HCT116 (cell line): ENCODE data around the gene TMEM164. TPM values are rescaled to one million over a fixed set of nuclear protein-coding genes. Genes with fewer than 3 reads are reported as not detected.

Experiments used
- ATAC-seq: fragments of 200-7000 bp; cut with Tn5 transposase; 2 replicates; pipeline ENCODE4 v1.9.1; 2020; ENCODE audit warnings: mild to moderate bottlenecking, moderate library complexity
- BruUV-seq: library from RNA; stranded (reverse); fragments of 400-500 nt; replicated peaks from 2 replicates; lab custom pipeline; 2021; lab: Mats Ljungman, UMichigan
- CTCF ChIA-PET: fragments of 300-600 bp; sonication (Branson Sonifier 250); formaldehyde crosslinking; loops from one replicate; lab custom pipeline; 2021; ENCODE audit warnings: antibody characterized with exemption; lab: Charles Lee
- POLR2A ChIA-PET: fragments of 300-600, 350-600 bp; sonication (Branson Sonifier 250); formaldehyde crosslinking; loops from one replicate; lab custom pipeline; 2021; ENCODE audit warnings: antibody characterized with exemption; lab: Charles Lee
- RAD21 ChIA-PET, 2 experiments: fragments of 300-600 bp; sonication (Branson Sonifier 250); formaldehyde crosslinking; loops; one replicate each; lab custom pipeline; 2023; ENCODE audit warnings: low total read pairs in 2 of 2; ENCODE audit not compliant: uncharacterized antibody in 2 of 2, unreplicated experiment in 2 of 2, low non-redundant PET in 1 of 2; lab: Charles Lee
- DNase-seq: peaks from one replicate; pipeline ENCODE4 v3.0.0-alpha.2; 2010; ENCODE audit warnings: low read depth, low spot score
- H2AFZ ChIP-seq: fragments of 200-600 bp; shearing (Covaris generic), sonication (generic); 2 replicates; pipeline ENCODE4 v1.6.1; 2017; ENCODE audit warnings: low read depth, mixed run types, mixed read lengths, antibody characterized with exemption, low read length; ENCODE audit not compliant: poor library complexity, severe bottlenecking
- H3K27ac ChIP-seq: 2 replicates; pipeline ENCODE4 v1.5.1; 2012; ENCODE audit warnings: low read depth, low read length
- H3K27me3 ChIP-seq: fragments of 200-600 bp; sonication (generic); 2 replicates; pipeline ENCODE4 v1.6.1; 2016; ENCODE audit warnings: mixed run types, low read length, mixed read lengths; ENCODE audit not compliant: insufficient read depth
- H3K36me3 ChIP-seq, 2 experiments: fragments of 200-500 bp in 1 of 2; fragments of 200-600 bp in 1 of 2; sonication (Bioruptor generic) in 1 of 2; sonication (generic) in 1 of 2; 2 replicates each; pipeline versions ENCODE4 v1.5.1 to v1.6.1; 2014 to 2016; ENCODE audit warnings: low read length in 2 of 2, inconsistent platforms in 1 of 2, mixed read lengths in 1 of 2, mixed run types in 1 of 2; ENCODE audit not compliant: insufficient read depth in 2 of 2, control insufficient read depth in 1 of 2
- H3K4me1 ChIP-seq, 2 experiments: fragments of 200-600 bp in 1 of 2; sonication (generic) in 1 of 2; 2 replicates each; pipeline versions ENCODE4 v1.5.1 to v1.6.1; 2012 to 2017; ENCODE audit warnings: low read length in 2 of 2, inconsistent platforms in 1 of 2, mild to moderate bottlenecking in 1 of 2, mixed read lengths in 1 of 2, mixed run types in 1 of 2, moderate library complexity in 1 of 2; ENCODE audit not compliant: insufficient read depth in 2 of 2, control insufficient read depth in 1 of 2
- H3K4me2 ChIP-seq: fragments of 200-600 bp; sonication (generic); 2 replicates; pipeline ENCODE4 v1.6.1; 2017; ENCODE audit warnings: mixed run types, low read length, mixed read lengths
- H3K4me3 ChIP-seq, 2 experiments: fragments of 200-600 bp in 1 of 2; sonication (generic) in 1 of 2; replicated peaks in 1 of 2; 2 replicates each; pipeline ENCODE4 v1.5.1; 2011 to 2016; ENCODE audit warnings: low read length in 2 of 2, control low read depth in 1 of 2, low read depth in 1 of 2, mild to moderate bottlenecking in 1 of 2, mixed read lengths in 1 of 2, mixed run types in 1 of 2
- H3K79me2 ChIP-seq: fragments of 200-600 bp; sonication (generic); 2 replicates; pipeline ENCODE4 v1.6.1; 2017; ENCODE audit warnings: mild to moderate bottlenecking, mixed run types, low read length, moderate library complexity, mixed read lengths; ENCODE audit not compliant: insufficient read depth
- H3K9ac ChIP-seq: fragments of 200-600 bp; sonication (generic); 2 replicates; pipeline ENCODE4 v1.6.1; 2016; ENCODE audit warnings: low read length, mixed read lengths
- H3K9me2 ChIP-seq: fragments of 200-600 bp; sonication (generic), shearing (Covaris generic); 2 replicates; pipeline ENCODE4 v1.6.1; 2017; ENCODE audit warnings: mixed run types, mild to moderate bottlenecking, moderate library complexity; ENCODE audit not compliant: insufficient read depth
- H3K9me3 ChIP-seq, 2 experiments: fragments of 200-500 bp in 1 of 2; fragments of 200-600 bp in 1 of 2; sonication (Bioruptor generic) in 1 of 2; sonication (generic) in 1 of 2; 2 replicates each; pipeline ENCODE4 v1.6.1; 2014 to 2017; ENCODE audit warnings: low read length in 2 of 2, mixed read lengths in 2 of 2, inconsistent platforms in 1 of 2, low read depth in 1 of 2, mild to moderate bottlenecking in 1 of 2, mixed run types in 1 of 2, moderate library complexity in 1 of 2; ENCODE audit not compliant: control insufficient read depth in 1 of 2, insufficient read depth in 1 of 2
- H4K20me1 ChIP-seq: fragments of 200-600 bp; sonication (generic), shearing (Covaris generic); 2 replicates; pipeline ENCODE4 v1.6.1; 2017; ENCODE audit warnings: mixed run types, mild to moderate bottlenecking, moderate library complexity; ENCODE audit not compliant: insufficient read depth
- CTCF ChIP-seq, 3 experiments: fragments of 200-600 bp in 1 of 3; sonication (generic) in 1 of 3; IDR thresholded peaks in 2 of 3; conservative IDR thresholded peaks in 1 of 3; 2 replicates each; pipeline ENCODE4 v1.5.1; 2012 to 2017; ENCODE audit warnings: low read depth in 2 of 3, low read length in 2 of 3, antibody characterized with exemption in 1 of 3, borderline replicate concordance in 1 of 3, control low read depth in 1 of 3, mild to moderate bottlenecking in 1 of 3, mixed read lengths in 1 of 3, mixed run types in 1 of 3, moderate library complexity in 1 of 3; ENCODE audit not compliant: insufficient read depth in 1 of 3
- EGR1 ChIP-seq: IDR thresholded peaks from 2 replicates; pipeline ENCODE4 v1.6.1; 2012; ENCODE audit warnings: low read depth
- POLR2A ChIP-seq: IDR thresholded peaks from 2 replicates; pipeline ENCODE4 v1.7.0; 2011; ENCODE audit warnings: borderline replicate concordance; ENCODE audit not compliant: insufficient read depth, insufficient read length; ENCODE audit errors: extremely low read depth
- REST ChIP-seq: IDR thresholded peaks from 2 replicates; pipeline ENCODE4 v1.6.1; 2012; ENCODE audit warnings: low read depth
- SP1 ChIP-seq: IDR thresholded peaks from 2 replicates; pipeline ENCODE4 v1.6.1; 2012; ENCODE audit warnings: low read depth
- intact Hi-C: fragments of 100-400 bp; cut with micrococcal nuclease; formaldehyde crosslinking; loops from 2 replicates; pipeline ENCODE4 v1.10.0; 2022
- total RNA-seq: library from RNA; stranded (reverse); gene quantifications from one replicate; pipeline ENCODE4 v1.2.1, GENCODE V29; 2021; ENCODE audit not compliant: unreplicated experiment

Gene TMEM164
- total RNA-seq, 1 experiment from 2014 or later, result 18.7 TPM

- Histone ChIP-seq H4K20me1 (no peaks in the 10 kb centered on the region), H3K27ac (peak overlapping the region; percentile 66), H3K79me2 (no peaks in the 10 kb centered on the region), H3K9ac (no peak overlapping the region), H3K9me2 (no peaks in the 10 kb centered on the region), H3K27me3 (no peaks in the 10 kb centered on the region), H3K4me3 (peak overlapping the region in 1 of 2 experiments; percentile 20; a peak in 2 of 4 replicates), H3K36me3 (no peaks in the 10 kb centered on the region), H3K4me2 (peak overlapping the region; percentile 62), H2AFZ (no peak overlapping the region), H3K9me3 (no peaks in the 10 kb centered on the region), H3K4me1 (peaks cover 43 to 55% of the 10 kb centered on the region in 2 experiments)
- CTCF ChIA-PET, result interaction anchor here (1.1 to 1.3 kb wide), 3 partner anchors 12 to 34 kb away, joined by 3 to 8 read pairs (median 4); no protein-coding TSS in a partner anchor
- ATAC-seq, result peak; percentile 79
- intact Hi-C loops, result no loop called here
- POLR2A ChIA-PET, result no interaction called here
- RAD21 ChIA-PET, result no interaction called here
- no TSS peak for BruUV-seq
- DNase-seq, result peak; percentile 16
- TF ChIP-seq CTCF (IDR thresholded peaks at IDR 0.05 in 2 of 3, conservative IDR thresholded peaks at IDR 0.05 in 1 of 3; ENCODE audit: borderline replicate concordance in 1 of 3, insufficient read depth in 1 of 3, low read depth in 2 of 3, low read length in 2 of 3) (no peak), POLR2A (no peak), EGR1 (0 out of 2 replicates have a peak, but pooled peaks have one; percentile 24), REST (no peak), SP1 (0 out of 2 replicates have a peak, but pooled peaks have one; percentile 9)
- TF ChIP-seq, all 23 proteins: peak for 2
Measured at GRCh38 chrX:110180176-110180927, 177.4 kb downstream of the TMEM164 start.
